Activated CD4-positive, alpha-beta T cell treated with anti-CD3 and anti-CD28 coated beads for 24 hours (primary cell): Measurements from ENCODE around the gene FH.

Experiments
- DNase-seq, 2 donors: peaks; one replicate each; pipeline ENCODE4 v3.0.0-alpha.2; 2020; ENCODE audit warnings: low read depth in 2 of 2

Gene FH

GRCh38 chr1:241457421-241457820, 62.1 kb downstream of the FH start:
- DNase-seq = no peak

GRCh38 chr1:241456743-241457142, 62.8 kb downstream of the FH start:
- no peak for DNase-seq

GRCh38 chr1:241453732-241454131, 65.8 kb downstream of the FH start:
- DNase-seq = no peak

GRCh38 chr1:241451956-241452355, 67.6 kb downstream of the FH start:
- no peak for DNase-seq
